Left kidney (tissue), 2 donors: ENCODE data around the gene WWOX. TPM values are rescaled to one million over a fixed set of nuclear protein-coding genes. Genes with fewer than 3 reads are reported as not detected.

Source experiments
- DNase-seq: peaks from one replicate; pipeline ENCODE4 v3.0.0-alpha.2; 2013
- polyA plus RNA-seq: library from polyadenylated mRNA; unstranded; fragments of 120-200 nt; gene quantifications from one replicate; pipeline ENCODE4 v1.2.1, GENCODE V29; 2013; ENCODE audit not compliant: insufficient read length

The WWOX gene
- polyA plus RNA-seq, 1 donor, result 34.1 TPM

- DNase-seq, result no peak
Observed at GRCh38 chr16:78909226-78909625, 809.8 kb downstream of the WWOX start.

GRCh38 chr16:78915811-78916345, 816.4 kb downstream of the WWOX start:
- no peak for DNase-seq

- no peak for DNase-seq
Observed at GRCh38 chr16:78916928-78917545, 817.6 kb downstream of the WWOX start.

- no peak for DNase-seq
Observed at GRCh38 chr16:78918805-78919305, 819.4 kb downstream of the WWOX start.

GRCh38 chr16:78919852-78920251, 820.4 kb downstream of the WWOX start:
- no peak for DNase-seq

GRCh38 chr16:78920621-78921020, 821.2 kb downstream of the WWOX start:
- DNase-seq, result no peak

GRCh38 chr16:78925083-78925767, 825.8 kb downstream of the WWOX start:
- DNase-seq, result no peak

GRCh38 chr16:78926723-78927210, 827.3 kb downstream of the WWOX start:
- no peak for DNase-seq

- DNase-seq, result no peak
Observed at GRCh38 chr16:78927766-78928165, 828.3 kb downstream of the WWOX start.

- DNase-seq, result no peak
Observed at GRCh38 chr16:78929841-78930240, 830.4 kb downstream of the WWOX start.

- no peak for DNase-seq
Observed at GRCh38 chr16:78930561-78930960, 831.1 kb downstream of the WWOX start.

- no peak for DNase-seq
Observed at GRCh38 chr16:78931267-78931666, 831.8 kb downstream of the WWOX start.

- no peak for DNase-seq
Observed at GRCh38 chr16:78931678-78932077, 832.2 kb downstream of the WWOX start.

GRCh38 chr16:78932355-78932943, 833.0 kb downstream of the WWOX start:
- no peak for DNase-seq

- DNase-seq, result no peak
Observed at GRCh38 chr16:78936060-78936459, 836.6 kb downstream of the WWOX start.

- DNase-seq, result no peak
Observed at GRCh38 chr16:78939597-78939996, 840.1 kb downstream of the WWOX start.

GRCh38 chr16:78942625-78943245, 843.3 kb downstream of the WWOX start:
- no peak for DNase-seq

GRCh38 chr16:78945336-78945735, 845.9 kb downstream of the WWOX start:
- no peak for DNase-seq

- DNase-seq, result no peak
Observed at GRCh38 chr16:78946556-78946955, 847.1 kb downstream of the WWOX start.

GRCh38 chr16:78950768-78951167, 851.3 kb downstream of the WWOX start:
- no peak for DNase-seq

GRCh38 chr16:78952630-78953029, 853.2 kb downstream of the WWOX start:
- no peak for DNase-seq

- no peak for DNase-seq
Observed at GRCh38 chr16:78953526-78953925, 854.1 kb downstream of the WWOX start.

GRCh38 chr16:78955206-78955605, 855.8 kb downstream of the WWOX start:
- DNase-seq, result no peak
